Heart right ventricle (tissue), 16 donors: ENCODE data around the gene RABIF. TPM values are rescaled to one million over a fixed set of nuclear protein-coding genes. Genes with fewer than 3 reads are reported as not detected.

ENCODE experiments used
- ATAC-seq, 8 donors: fragments of 200-7000 bp; cut with Tn5 transposase; one replicate each; pipeline ENCODE4 v1.9.1; 2020; ENCODE audit warnings: mild to moderate bottlenecking in 8 of 8, moderate library complexity in 8 of 8, moderate number of reproducible peaks in 1 of 8
- DNase-seq, 2 donors: peaks; one replicate each; pipeline ENCODE4 v3.0.0-alpha.2; 2020
- H3K27ac ChIP-seq, 10 donors: fragments of 200-600 bp; sonication (generic) in 2 of 10; one replicate each; pipeline versions ENCODE4 v1.5.0 to v1.8.0; 2020 to 2022; ENCODE audit warnings: mild to moderate bottlenecking in 3 of 10
- H3K27me3 ChIP-seq, 7 donors: fragments of 200-600 bp; one replicate each; pipeline ENCODE4 v1.8.0; 2021 to 2022; ENCODE audit warnings: mild to moderate bottlenecking in 2 of 7
- H3K36me3 ChIP-seq, 9 donors: fragments of 200-600 bp; sonication (generic) in 1 of 9; one replicate each; pipeline versions ENCODE4 v1.5.0 to v1.8.0; 2020 to 2022; ENCODE audit warnings: mild to moderate bottlenecking in 2 of 9
- H3K4me1 ChIP-seq, 9 donors: fragments of 200-600 bp; sonication (generic) in 1 of 9; one replicate each; pipeline versions ENCODE4 v1.5.0 to v1.8.0; 2020 to 2022; ENCODE audit warnings: mild to moderate bottlenecking in 4 of 9
- H3K4me3 ChIP-seq, 10 donors: fragments of 200-600 bp; sonication (generic) in 2 of 10; one replicate each; pipeline versions ENCODE4 v1.5.0 to v1.8.0; 2020 to 2022; ENCODE audit warnings: mild to moderate bottlenecking in 7 of 10, moderate library complexity in 2 of 10
- H3K9me3 ChIP-seq, 11 donors: fragments of 200-600 bp in 10 of 11; sonication (generic) in 2 of 11; one replicate each; pipeline versions ENCODE4 v1.5.0 to v1.8.0; 2013 to 2022; ENCODE audit warnings: mild to moderate bottlenecking in 2 of 11, control low read depth in 1 of 11, moderate library complexity in 1 of 11
- WGBS, 2 donors: extraction: QIAGEN DNeasy Blood & Tissue Kit; methylation state at CpG; one replicate each; pipeline ENCODE4 v1.1.7; 2013; ENCODE audit warnings: inconsistent platforms in 1 of 2; 5-methylcytosine and 5-hydroxymethylcytosine counted together
- intact Hi-C, 10 donors: fragments of 100-400 bp; cut with DNase I; formaldehyde crosslinking; loops; one replicate each; pipeline versions ENCODE4 v1.11.1 to v1.14.2; 2022
- polyA plus RNA-seq, 2 donors: library from polyadenylated mRNA; stranded (reverse); fragments of 200-250 nt; gene quantifications; one replicate each; pipeline ENCODE4 v1.2.3, GENCODE V29; 2013
- total RNA-seq, 10 donors: library from RNA; stranded (reverse); fragmentation: NEBNext Ultra II Directional in 3 of 10; extraction: Animal tissue kit (Norgen Biotek cat#: 25700) in 3 of 10; gene quantifications; one replicate each; pipeline versions ENCODE4 v1.2.1 to v1.2.4, GENCODE V29; 2021 to 2023
- TF ChIP-seq, protein P1 (sequence below), 9 donors: fragments of 200-600 bp; sonication (generic) in 2 of 9; IDR thresholded peaks; one replicate each; pipeline versions ENCODE4 v1.5.0 to v1.8.0; 2021 to 2022; ENCODE audit warnings: antibody characterized with exemption in 9 of 9, mild to moderate bottlenecking in 5 of 9, moderate library complexity in 1 of 9
- donor health status: Arrhythmogenic right ventricular cardiomyopathy.
- donor health status: ischemic (EF 13 %, LVEDD 7.1; RV severe dilation, severe dysfunction).
- donor health status: healthy with polysubstance abuse.
- donor health status: DM: no; HTN: yes; CAD: no.
- donor health status: DM: no; HTN: no; CAD: no.
- donor health status: ischemic (EF 25% LVEDD 6.9; RV normal size, moderate dysfunction).
- donor health status: ischemic (EF 25% LVEDD 5.7; RV mildly dilated, moderate dysfunction).
- donor health status: healthy.
- donor health status: DM: yes; HTN: yes; CAD: no.
- donor health status: Ischemic cardiomyopathy.
- donor health status: ischemic (EF 35%, LVEDD 5.7; RV mildly dilated, moderate dysfunction).
- donor health status: nonischemic (EF 11% LVEDD 7.7; RV severe dilation, severe dysfunction).
- donor health status: DM: yes; HTN: yes; CAD: no.
- donor health status: PGD.
- donor health status: ischemic (EF 29% LVEDD 5.4; RV normal size, mild dysfunction).
- donor health status: nonischemic (EF 23%, LVEDD 6.1; RV moderate dilation, normal function).

The RABIF gene
- total and polyA plus RNA-seq, 12 donors: 2.0 to 8.1 (median 4.8) TPM

DNA sequence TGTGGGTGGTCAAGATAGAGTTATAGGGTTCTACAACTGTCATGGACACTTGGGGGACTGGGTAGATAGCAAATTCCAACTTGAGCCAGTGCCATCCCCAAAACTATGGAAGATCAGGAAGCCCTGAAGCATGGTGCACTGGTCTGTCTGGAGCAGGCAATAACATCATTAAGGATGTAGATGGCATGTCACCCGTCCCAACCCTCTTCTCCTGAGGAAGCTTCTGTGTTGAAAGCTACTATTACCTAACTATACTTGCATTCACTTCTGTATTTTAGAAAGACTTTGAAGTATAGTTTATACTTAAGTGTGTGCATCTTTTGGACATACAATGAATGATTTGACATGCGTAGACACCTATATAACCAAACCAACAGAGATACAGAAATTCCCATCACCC lies 32.9 kb downstream of the RABIF start:
- Histone ChIP-seq H3K9me3 (no peaks in the 10 kb centered on the region), H3K27ac (no peak overlapping the region), H3K4me1 (peaks cover 2 to 22% (median 9%) of the 10 kb centered on the region in 9 donors), H3K4me3 (no peak overlapping the region), H3K36me3 (no peaks in the 10 kb centered on the region), H3K27me3 (peaks cover 0 to 3% (median 0%) of the 10 kb centered on the region in 7 donors)
- 89 to 100% methylated on average over 2 of the region's 2 CpGs for WGBS, 2 donors
- intact Hi-C loops: loop anchor here in 1 of 10 donors (5.0 kb wide), 1 partner anchor 39 kb away; no protein-coding TSS in a partner anchor
- TF ChIP-seq, protein P1, sequence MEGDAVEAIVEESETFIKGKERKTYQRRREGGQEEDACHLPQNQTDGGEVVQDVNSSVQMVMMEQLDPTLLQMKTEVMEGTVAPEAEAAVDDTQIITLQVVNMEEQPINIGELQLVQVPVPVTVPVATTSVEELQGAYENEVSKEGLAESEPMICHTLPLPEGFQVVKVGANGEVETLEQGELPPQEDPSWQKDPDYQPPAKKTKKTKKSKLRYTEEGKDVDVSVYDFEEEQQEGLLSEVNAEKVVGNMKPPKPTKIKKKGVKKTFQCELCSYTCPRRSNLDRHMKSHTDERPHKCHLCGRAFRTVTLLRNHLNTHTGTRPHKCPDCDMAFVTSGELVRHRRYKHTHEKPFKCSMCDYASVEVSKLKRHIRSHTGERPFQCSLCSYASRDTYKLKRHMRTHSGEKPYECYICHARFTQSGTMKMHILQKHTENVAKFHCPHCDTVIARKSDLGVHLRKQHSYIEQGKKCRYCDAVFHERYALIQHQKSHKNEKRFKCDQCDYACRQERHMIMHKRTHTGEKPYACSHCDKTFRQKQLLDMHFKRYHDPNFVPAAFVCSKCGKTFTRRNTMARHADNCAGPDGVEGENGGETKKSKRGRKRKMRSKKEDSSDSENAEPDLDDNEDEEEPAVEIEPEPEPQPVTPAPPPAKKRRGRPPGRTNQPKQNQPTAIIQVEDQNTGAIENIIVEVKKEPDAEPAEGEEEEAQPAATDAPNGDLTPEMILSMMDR (IDR thresholded peaks at IDR 0.05): no peak
- ATAC-seq (no peak), DNase-seq (no peak)

DNA sequence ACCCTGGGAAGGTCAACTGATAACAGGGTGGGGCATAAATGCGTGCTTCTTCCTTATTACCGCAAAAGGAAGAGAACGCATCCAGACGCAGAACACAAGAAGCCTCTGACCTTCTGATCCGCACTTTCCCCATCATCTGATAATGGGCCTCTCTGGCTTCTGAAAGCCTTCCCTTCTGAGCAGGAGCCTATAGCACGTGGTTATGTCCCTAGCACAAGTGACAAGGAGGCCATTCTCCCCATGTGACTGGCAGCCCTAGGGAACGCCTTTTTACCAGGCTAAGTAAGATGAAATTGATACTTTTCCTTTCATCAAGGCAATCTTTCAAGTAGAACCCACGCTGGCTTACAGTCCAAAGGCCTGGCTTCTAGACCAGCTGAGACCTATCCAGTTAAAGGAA lies 34.2 kb downstream of the RABIF start:
- ATAC-seq (no peak), DNase-seq (no peak)
- H3K36me3 ChIP-seq: no peaks in the 10 kb centered on the region
- 90 to 94% methylated on average over 8 of the region's 8 CpGs for whole genome bisulfite sequencing, 2 donors
- no peak overlapping the region for H3K4me3 ChIP-seq
- TF ChIP-seq, protein P1 (IDR thresholded peaks at IDR 0.05): no peak
- H3K9me3 ChIP-seq: no peaks in the 10 kb centered on the region
- H3K27me3 ChIP-seq: no peaks in the 10 kb centered on the region
- intact Hi-C loops: loop anchor here in 1 of 10 donors (5.0 kb wide), 1 partner anchor 37 kb away; no protein-coding TSS in a partner anchor
- H3K27ac ChIP-seq: no peak overlapping the region
- H3K4me1 ChIP-seq: peaks cover 0 to 16% (median 5%) of the 10 kb centered on the region in 9 donors

- no peak overlapping the region for H3K4me3 ChIP-seq
- H3K27ac ChIP-seq: no peak overlapping the region
- intact Hi-C loops: loop anchor here in 1 of 10 donors (1.0 kb wide), 1 partner anchor 105 kb away; no protein-coding TSS in a partner anchor
- H3K9me3 ChIP-seq: no peaks in the 10 kb centered on the region
- ATAC-seq: peak in 1 of 8 donors; percentile 65
- no peaks in the 10 kb centered on the region for H3K36me3 ChIP-seq
- TF ChIP-seq, protein P1 (IDR thresholded peaks at IDR 0.05): peak in 6 of 9 donors; percentile 25 to 52 (median 42)
- H3K4me1 ChIP-seq: no peaks in the 10 kb centered on the region
- H3K27me3 ChIP-seq: no peaks in the 10 kb centered on the region
- no peak for DNase-seq
- 70% methylated on average over 15 of the region's 15 CpGs for whole genome bisulfite sequencing, 2 donors
These were observed 36.6 kb downstream of the RABIF start for GRCh38 chr1:202852163-202852904.

GRCh38 chr1:202850593-202851362 lies 38.2 kb downstream of the RABIF start:
- WGBS, 2 donors: 87 to 93% methylated on average over 7 of the region's 7 CpGs
- TF ChIP-seq, protein P1 (IDR thresholded peaks at IDR 0.05): no peak
- DNase-seq (no peak), ATAC-seq (peak in 4 of 8 donors; percentile 34 to 67 (median 40))
- Histone ChIP-seq H3K36me3 (no peaks in the 10 kb centered on the region), H3K9me3 (no peaks in the 10 kb centered on the region), H3K27me3 (no peaks in the 10 kb centered on the region), H3K27ac (no peak overlapping the region), H3K4me3 (no peak overlapping the region), H3K4me1 (no peaks in the 10 kb centered on the region)
- intact Hi-C loops: no loop called here
